ENCODE results near the gene SLC25A22.

Gene SLC25A22

GRCh38 chr11:788953-789940 is 8.8 kb downstream of the SLC25A22 start:
- DNase-seq = no peak

DNA sequence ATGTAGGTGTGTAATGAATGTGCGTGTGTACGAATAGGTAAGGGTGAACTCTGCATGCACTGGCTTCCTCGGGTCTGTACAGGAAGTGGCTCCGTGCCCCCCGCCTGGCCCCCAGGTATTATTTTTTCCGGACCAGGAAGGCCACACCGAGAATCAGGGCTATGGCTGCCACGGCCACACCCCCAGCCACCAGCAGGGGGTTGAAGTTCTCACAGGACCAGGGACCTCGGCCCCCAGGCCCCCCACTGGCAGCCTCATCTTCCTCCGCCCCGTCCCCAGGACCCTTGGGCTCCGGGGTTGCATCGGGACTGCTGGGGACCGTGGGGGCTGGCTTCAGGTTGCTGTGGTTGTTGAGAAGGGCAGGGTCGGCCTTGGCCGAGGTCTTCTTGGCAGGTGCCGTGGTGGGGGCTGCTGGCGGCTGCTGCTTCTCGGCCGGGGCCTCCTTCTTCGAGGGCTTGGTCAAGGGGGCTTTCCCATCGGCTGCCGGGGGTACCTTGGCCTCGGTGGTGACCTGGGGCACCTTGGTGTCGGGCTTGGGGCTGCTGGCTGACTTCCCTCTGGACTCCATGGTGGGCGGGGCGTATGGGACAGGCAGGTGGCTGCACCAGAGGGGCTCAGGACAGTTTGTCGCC is 10.0 kb downstream of the SLC25A22 start:
- DNase-seq = no peak

- DNase-seq = no peak
Measured at GRCh38 chr11:787084-787675, 10.9 kb downstream of the SLC25A22 start.

GRCh38 chr11:786235-787083 is 11.6 kb downstream of the SLC25A22 start:
- no peak for DNase-seq

- DNase-seq = peak; percentile 57 to 66
Measured at GRCh38 chr11:783581-784015, 14.5 kb downstream of the SLC25A22 start.

- DNase-seq = no peak
Measured at GRCh38 chr11:782264-783174, 15.6 kb downstream of the SLC25A22 start.

DNA sequence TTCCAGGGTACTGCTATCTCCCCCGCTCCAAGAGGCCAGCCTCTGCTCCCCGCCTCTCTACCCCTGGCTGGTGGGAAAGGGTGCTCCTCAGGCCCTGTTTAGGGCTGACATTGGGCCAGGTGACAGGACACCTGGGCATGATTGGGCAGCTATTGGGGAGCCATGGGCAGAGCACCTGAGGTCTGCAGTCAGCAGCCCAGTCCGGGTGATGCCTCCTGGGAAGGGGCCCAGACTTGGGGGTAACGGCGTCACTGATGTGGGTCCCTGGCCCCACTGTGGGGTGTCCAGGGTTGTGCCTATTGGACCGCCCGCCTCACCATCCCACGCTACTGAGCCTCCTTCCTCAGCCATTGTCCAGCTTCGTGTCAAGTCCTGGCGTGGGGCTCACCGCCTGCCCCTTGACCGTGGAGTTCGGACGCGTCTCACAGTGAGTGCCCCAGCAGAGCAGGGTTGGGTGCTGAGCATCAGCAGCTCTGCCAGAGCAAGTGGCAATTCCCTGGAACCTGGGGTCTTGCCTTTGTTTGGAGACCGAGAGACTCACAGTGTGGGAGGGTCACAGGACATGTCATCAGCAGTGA is 18.0 kb downstream of the SLC25A22 start:
- no peak for DNase-seq

DNA sequence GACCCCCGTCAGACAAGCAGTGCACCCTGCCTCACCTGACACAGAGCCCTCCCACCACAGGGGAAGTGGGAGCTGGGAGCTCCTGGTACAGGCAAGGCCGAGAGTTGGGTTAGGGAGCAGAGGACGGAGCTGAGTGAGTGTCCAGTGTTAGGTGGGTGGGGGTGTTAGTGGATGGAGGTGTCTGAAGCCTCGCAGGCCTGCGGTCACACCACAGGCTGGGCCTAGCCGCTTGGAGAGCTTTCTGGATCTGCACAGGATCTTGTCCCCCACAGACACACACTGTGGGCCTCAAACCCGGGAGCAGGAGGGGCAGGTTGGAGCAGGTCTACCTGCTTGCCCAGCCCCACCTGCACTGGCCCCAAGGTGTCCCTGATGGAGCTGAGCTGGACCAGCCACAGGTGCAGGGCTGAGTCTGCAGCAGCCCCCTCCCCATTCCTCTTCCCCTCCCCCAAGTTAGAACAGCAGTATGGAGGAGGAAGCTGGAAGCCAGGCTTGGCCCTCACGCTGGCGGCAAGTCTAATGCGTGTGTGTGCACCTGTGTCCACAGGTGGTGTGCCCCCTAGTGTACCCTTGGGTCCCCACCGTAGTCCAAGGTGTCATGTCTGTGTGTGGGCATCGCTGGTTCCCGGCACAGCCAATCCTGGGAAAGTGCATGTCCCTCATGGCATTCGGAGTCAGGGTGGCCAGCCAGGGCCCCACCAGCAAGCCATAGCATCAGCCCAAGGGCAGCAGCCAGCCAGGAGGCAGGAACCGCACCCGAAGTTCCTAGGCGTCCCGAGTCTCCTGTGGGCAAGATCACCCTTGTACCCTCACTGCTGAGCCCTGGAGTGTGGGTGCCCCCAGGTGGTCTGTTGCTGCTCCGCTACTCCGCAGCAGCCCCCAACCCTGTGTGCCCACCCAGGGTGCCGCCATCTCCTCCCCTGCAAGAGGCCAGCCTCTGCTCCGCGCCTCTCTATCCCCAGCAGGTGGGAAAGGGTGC is 18.8 kb downstream of the SLC25A22 start:
- DNase-seq = no peak

- DNase-seq = peak; percentile 36 to 47
Measured at GRCh38 chr11:777288-778255, 20.5 kb downstream of the SLC25A22 start, which contains the start of gene GATD1. TSS of gene GATD1 (minus strand) at chr11:777487. CDS start at chr11:777462, 25 bp downstream.

GRCh38 chr11:776561-777287 is 21.4 kb downstream of the SLC25A22 start:
- no peak for DNase-seq

DNA sequence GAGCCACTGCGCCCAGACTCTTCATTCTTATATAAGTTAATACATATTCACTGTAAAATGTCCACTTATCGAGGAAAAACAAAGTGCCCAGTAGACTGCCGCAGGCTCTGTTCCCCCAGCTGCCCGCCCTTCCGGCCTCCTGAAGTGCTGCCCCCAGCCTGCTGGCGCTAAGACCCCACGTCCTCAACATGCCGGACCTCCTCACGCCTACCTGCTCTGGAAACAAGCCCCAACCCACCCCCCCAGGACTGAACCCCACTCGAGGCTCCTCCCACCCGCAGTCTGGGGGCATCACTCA is 21.9 kb downstream of the SLC25A22 start:
- no peak for DNase-seq

DNA sequence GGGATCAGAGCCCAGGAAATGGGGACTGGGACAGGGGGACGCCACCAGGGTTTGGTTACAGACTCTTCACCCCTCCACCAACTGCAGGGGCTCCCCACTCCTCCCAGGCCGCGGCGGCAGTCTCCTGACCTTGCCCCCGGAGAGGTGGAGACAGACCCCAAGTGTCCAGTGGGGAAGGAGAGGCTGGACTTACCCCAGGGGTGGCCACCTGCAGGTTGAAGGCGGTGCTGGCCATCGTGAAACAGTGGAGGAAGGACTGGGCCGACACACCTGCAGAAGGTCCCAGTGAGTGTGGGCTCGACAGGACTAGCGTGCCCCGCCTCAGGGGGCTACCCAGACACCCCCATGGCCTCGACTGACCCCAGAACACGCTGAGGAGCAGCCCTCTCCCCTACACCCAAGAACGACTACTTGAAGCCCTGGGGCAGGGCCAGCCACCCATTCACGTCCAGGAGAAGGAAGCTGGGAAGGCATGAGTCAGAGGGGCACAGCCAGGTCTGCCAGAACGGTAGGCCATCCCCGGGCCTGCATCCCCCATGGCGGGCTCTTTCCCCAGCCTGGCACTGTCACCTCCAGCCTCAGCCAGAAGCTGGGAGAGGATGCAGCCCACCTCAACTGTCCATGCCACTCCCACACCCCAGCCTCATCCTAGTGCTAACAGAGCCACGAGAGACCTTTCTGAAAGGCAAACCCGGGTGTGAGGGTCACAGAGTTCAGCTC is 23.0 kb downstream of the SLC25A22 start:
- no peak for DNase-seq

DNA sequence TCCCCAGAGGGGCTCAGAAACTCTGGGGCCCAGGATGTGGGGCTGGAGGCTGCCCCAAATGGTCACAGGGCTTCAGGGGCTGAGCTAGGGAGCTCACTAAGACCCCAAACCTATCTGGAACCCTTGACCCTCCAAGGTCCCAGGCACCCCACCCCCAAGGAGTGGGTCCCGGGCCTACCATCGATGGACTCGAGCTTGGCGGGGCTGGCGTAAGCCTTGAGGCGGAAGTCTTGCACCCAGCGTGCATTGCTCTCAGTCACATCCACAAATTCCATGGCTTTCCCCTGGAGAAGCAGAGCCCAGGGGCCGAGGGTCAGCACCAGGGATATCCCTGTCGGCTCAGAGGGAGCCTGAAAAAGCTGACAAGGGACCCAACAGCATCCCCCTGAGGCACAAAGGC is 24.3 kb downstream of the SLC25A22 start:
- DNase-seq = no peak

DNA sequence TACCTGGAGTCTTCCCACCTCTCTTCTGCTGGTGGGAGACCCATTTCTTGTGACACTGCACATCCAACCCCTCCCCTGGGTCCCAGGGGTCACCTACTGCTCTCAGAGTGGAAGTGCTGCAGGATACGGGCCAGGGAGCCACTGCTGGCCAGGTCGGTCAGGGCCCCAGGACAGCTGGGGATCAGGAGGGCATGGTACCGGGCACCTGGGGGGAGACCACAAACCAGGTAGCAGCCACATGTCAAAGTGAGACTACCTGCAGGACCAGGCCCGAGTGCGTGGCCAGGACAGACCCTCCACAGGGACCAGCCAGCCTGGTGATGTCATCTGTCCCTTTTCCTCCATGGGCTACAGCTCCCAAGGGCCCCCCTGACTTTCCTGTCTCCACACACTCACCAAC is 24.7 kb downstream of the SLC25A22 start:
- no peak for DNase-seq

DNA sequence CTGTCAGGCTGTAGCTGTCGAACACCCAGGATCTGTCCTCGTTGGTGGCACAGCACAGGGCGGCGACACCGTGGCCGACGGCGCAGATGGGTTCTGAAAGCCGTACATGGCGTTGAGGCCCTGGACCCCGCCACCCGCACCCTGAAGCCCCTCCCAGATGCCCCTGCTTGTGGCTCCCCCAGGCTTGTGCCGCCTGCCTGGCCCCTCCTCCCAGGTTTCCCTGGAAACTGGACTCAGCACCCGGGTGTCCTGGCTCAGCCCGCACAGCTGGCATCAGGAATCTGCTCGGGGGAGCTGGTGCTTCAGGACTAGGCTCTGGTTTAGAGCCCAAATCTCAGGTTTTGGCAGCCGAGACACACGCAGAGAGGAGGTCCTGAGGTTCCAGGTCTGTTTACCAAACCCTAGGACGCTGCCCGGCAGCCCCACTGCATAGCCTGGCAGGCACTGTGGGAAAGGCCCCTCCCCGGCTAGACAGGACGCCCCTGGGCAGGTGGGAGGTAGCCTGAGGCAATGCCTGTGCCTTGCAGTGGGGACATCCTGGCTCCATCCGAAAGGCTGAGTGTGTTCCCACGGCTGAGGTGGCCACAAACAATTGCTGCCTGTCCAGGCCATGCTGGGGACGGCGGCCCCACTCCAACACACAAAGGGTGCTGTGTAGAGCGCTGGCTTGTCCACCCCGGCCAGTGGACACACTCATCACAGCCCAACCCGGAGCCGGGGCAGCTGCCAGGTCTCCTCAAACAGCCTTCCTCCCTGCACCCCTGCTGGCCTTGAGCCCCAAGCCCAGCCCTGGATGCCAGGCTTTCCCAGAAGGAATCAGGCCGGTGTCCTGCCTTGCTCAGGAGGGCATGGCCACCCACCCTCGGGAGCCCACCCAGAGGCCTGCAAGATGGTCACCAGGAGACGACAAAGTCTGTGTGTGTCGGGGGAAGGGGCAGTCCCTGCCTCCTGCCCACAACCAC is 25.4 kb downstream of the SLC25A22 start:
- DNase-seq = no peak

DNA sequence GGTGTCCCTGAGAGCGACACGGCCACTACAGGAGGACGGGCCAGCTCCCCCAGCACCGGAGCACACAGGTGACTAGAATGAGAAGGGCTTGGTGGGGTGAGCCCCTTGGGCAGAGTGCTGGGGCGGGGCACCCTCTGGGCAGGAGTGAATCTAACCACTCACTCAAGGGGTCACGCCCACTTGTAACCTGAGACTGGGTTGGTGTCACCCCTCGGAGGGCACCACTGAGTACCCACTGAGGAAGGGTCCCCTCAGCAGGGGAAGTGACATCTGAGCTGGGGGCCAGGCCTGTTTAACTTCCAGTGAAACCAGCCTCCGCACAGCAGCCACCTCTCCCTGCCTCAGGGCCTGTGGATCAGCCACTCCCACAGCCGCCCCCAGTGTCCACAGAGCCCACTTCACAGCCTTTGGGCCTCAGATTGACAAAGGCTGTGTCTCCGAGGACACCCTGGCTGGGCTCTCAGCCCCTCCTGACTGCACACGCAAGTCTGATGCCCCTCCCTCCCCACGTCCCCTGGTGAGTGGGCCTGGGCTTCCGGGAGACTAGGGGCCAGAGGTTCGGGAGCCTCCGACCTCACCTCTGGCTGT is 26.4 kb downstream of the SLC25A22 start:
- no peak for DNase-seq

Data from SHP77 (cell line).